ENCODE measurements around the gene VTI1A.

VTI1A gene

GRCh38 chr10:112832361-112832878 lies 385.4 kb downstream of the VTI1A start:
- H3K36me3 ChIP-seq (ENCODE audit: control insufficient read depth in 2 of 2, insufficient read depth in 1 of 2, low read length in 2 of 2), result no peaks in the 10 kb centered on the region
- no peak overlapping the region for H3K27ac ChIP-seq (ENCODE audit: extremely low read depth, low read depth, low read length)
- H3K4me3 ChIP-seq (ENCODE audit: low read depth, low read length), result no peak overlapping the region
- CTCF ChIA-PET, result interaction anchor here (1.0 kb wide), 1 partner anchor 112 kb away, joined by 3 read pairs; no protein-coding TSS in a partner anchor
- H3K9me3 ChIP-seq (ENCODE audit: control insufficient read depth, insufficient read depth, low read depth, low read length), result no peaks in the 10 kb centered on the region
- POLR2A ChIA-PET, result no interaction called here
- H3K4me1 ChIP-seq (ENCODE audit: control insufficient read depth, insufficient read depth, low read length), result no peaks in the 10 kb centered on the region
- no peak for TF ChIP-seq ZSCAN18 (tag by site-specific recombination; IDR thresholded peaks at IDR 0.05)
- peak; percentile 60; the same call in 1 of the 2 replicates for TF ChIP-seq GLIS1 (tag by site-specific recombination; IDR thresholded peaks at IDR 0.05)

- Histone ChIP-seq H3K27ac (ENCODE audit: extremely low read depth, low read depth, low read length) (no peak overlapping the region), H3K4me1 (ENCODE audit: control insufficient read depth, insufficient read depth, low read length) (no peaks in the 10 kb centered on the region), H3K9me3 (ENCODE audit: control insufficient read depth, insufficient read depth, low read depth, low read length) (no peaks in the 10 kb centered on the region), H3K4me3 (ENCODE audit: low read depth, low read length) (no peak overlapping the region), H3K36me3 (ENCODE audit: control insufficient read depth in 2 of 2, insufficient read depth in 1 of 2, low read length in 2 of 2) (no peaks in the 10 kb centered on the region)
- POLR2A ChIA-PET, result no interaction called here
- TF ChIP-seq ZBTB17 (tag by site-specific recombination; IDR thresholded peaks at IDR 0.05) (peak; percentile 68), ZNF23 (tag by site-specific recombination; IDR thresholded peaks at IDR 0.05; ENCODE audit: borderline replicate concordance) (peak; percentile 58; the same call in 1 of the 2 replicates), ZSCAN23 (tag by site-specific recombination; IDR thresholded peaks at IDR 0.05) (no peak)
- CTCF ChIA-PET, result interaction anchor here (1.0 kb wide), 1 partner anchor 112 kb away, joined by 3 read pairs; no protein-coding TSS in a partner anchor
Observed at GRCh38 chr10:112832959-112833358, 385.9 kb downstream of the VTI1A start.

GRCh38 chr10:112834751-112835181 lies 387.8 kb downstream of the VTI1A start:
- ChIA-PET POLR2A (interaction anchor here (0.6 kb wide), 1 partner anchor 13 kb away, joined by 3 read pairs; no protein-coding TSS in a partner anchor), CTCF (no interaction called here)
- H3K36me3 ChIP-seq (ENCODE audit: control insufficient read depth in 2 of 2, insufficient read depth in 1 of 2, low read length in 2 of 2), result no peaks in the 10 kb centered on the region
- H3K9me3 ChIP-seq (ENCODE audit: control insufficient read depth, insufficient read depth, low read depth, low read length), result no peaks in the 10 kb centered on the region
- TF ChIP-seq ATF2 (tag by site-specific recombination; IDR thresholded peaks at IDR 0.05; ENCODE audit: low read depth), result no peak
- no peak for TF ChIP-seq AEBP2 (tag by site-specific recombination; IDR thresholded peaks at IDR 0.05; ENCODE audit: borderline replicate concordance)
- no peak for TF ChIP-seq KLF9 (tag by site-specific recombination; IDR thresholded peaks at IDR 0.05; ENCODE audit: low read depth)
- TF ChIP-seq MEIS1 (CRISPR knock-in tag; IDR thresholded peaks at IDR 0.05; ENCODE audit: borderline replicate concordance), result no peak
- TF ChIP-seq KLF1 (tag by site-specific recombination; IDR thresholded peaks at IDR 0.05), result no peak
- no peak for TF ChIP-seq PRDM2 (tag by site-specific recombination; IDR thresholded peaks at IDR 0.05; ENCODE audit: borderline replicate concordance)
- TF ChIP-seq ZNF174 (tag by site-specific recombination; IDR thresholded peaks at IDR 0.05), result no peak
- no peak overlapping the region for H3K27ac ChIP-seq (ENCODE audit: extremely low read depth, low read depth, low read length)
- H3K4me3 ChIP-seq (ENCODE audit: low read depth, low read length), result no peak overlapping the region
- no peaks in the 10 kb centered on the region for H3K4me1 ChIP-seq (ENCODE audit: control insufficient read depth, insufficient read depth, low read length)
